ENCODE data around the gene FREY1. TPM values are rescaled to one million over a fixed set of nuclear protein-coding genes. Genes with fewer than 3 reads are reported as not detected.
A peak's percentile ranks its signal among the peaks of the same experiment; 100 is the strongest.

The FREY1 gene
- total and polyA plus RNA-seq, 9 of the 15 experiments (the other 6 are each of a cell fraction or from before 2014, with no cell fraction given): 0.25 to 1.5 (median 1.1) TPM; not detected in 5

GRCh38 chr11:45917623-45918330 lies 10.7 kb upstream of the FREY1 start, which contains the start of gene PEX16 (continued):
- TF ChIP-seq ZHX1 (conservative IDR thresholded peaks at IDR 0.05; ENCODE audit: low read length) (no peak), HOMEZ (CRISPR knock-in tag; IDR thresholded peaks at IDR 0.05) (no peak), ZBTB17 (CRISPR knock-in tag; IDR thresholded peaks at IDR 0.05) (peak; percentile 100), NFXL1 (CRISPR knock-in tag; IDR thresholded peaks at IDR 0.05) (no peak), E2F6 (IDR thresholded peaks at IDR 0.05; ENCODE audit: borderline replicate concordance in 1 of 2, extremely low read depth in 1 of 2, insufficient read depth in 1 of 2, insufficient read length in 1 of 2, low read depth in 1 of 2, low read length in 1 of 2, poor library complexity in 1 of 2, severe bottlenecking in 1 of 2) (no peak), HSF4 (CRISPR knock-in tag; IDR thresholded peaks at IDR 0.05; ENCODE audit: borderline replicate concordance) (no peak), GATAD2B (IDR thresholded peaks at IDR 0.05; ENCODE audit: borderline replicate concordance) (no peak), COPS2 (conservative IDR thresholded peaks at IDR 0.05) (no peak), SOX6 (IDR thresholded peaks at IDR 0.05) (no peak; the same call in none of the 2 replicates), ZBTB34 (CRISPR knock-in tag; IDR thresholded peaks at IDR 0.05) (no peak), BRF1 (IDR thresholded peaks at IDR 0.05; ENCODE audit: borderline replicate concordance, extremely low read depth, insufficient read length) (no peak), HNRNPLL (IDR thresholded peaks at IDR 0.05; ENCODE audit: low read depth, low read length, poor library complexity, severe bottlenecking) (peak; percentile 23), CREB3 (tag; conservative IDR thresholded peaks at IDR 0.05; ENCODE audit: low read depth) (no peak), PHF20 (IDR thresholded peaks at IDR 0.05; ENCODE audit: partially characterized antibody) (peak; percentile 94)

All from K562 (cell line).